ENCODE data around the gene DQX1. TPM values are rescaled to one million over a fixed set of nuclear protein-coding genes. Genes with fewer than 3 reads are reported as not detected.
"Not testable (repeated sequence)": the region's sequence is repeated elsewhere in the genome, so short reads cannot be mapped to it uniquely, and the experiment has no call there.

Gene DQX1, protein sequence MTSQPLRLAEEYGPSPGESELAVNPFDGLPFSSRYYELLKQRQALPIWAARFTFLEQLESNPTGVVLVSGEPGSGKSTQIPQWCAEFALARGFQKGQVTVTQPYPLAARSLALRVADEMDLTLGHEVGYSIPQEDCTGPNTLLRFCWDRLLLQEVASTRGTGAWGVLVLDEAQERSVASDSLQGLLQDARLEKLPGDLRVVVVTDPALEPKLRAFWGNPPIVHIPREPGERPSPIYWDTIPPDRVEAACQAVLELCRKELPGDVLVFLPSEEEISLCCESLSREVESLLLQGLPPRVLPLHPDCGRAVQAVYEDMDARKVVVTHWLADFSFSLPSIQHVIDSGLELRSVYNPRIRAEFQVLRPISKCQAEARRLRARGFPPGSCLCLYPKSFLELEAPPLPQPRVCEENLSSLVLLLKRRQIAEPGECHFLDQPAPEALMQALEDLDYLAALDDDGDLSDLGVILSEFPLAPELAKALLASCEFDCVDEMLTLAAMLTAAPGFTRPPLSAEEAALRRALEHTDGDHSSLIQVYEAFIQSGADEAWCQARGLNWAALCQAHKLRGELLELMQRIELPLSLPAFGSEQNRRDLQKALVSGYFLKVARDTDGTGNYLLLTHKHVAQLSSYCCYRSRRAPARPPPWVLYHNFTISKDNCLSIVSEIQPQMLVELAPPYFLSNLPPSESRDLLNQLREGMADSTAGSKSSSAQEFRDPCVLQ
- not detected for total RNA-seq
- long read RNA-seq, result 0 reads

DNA sequence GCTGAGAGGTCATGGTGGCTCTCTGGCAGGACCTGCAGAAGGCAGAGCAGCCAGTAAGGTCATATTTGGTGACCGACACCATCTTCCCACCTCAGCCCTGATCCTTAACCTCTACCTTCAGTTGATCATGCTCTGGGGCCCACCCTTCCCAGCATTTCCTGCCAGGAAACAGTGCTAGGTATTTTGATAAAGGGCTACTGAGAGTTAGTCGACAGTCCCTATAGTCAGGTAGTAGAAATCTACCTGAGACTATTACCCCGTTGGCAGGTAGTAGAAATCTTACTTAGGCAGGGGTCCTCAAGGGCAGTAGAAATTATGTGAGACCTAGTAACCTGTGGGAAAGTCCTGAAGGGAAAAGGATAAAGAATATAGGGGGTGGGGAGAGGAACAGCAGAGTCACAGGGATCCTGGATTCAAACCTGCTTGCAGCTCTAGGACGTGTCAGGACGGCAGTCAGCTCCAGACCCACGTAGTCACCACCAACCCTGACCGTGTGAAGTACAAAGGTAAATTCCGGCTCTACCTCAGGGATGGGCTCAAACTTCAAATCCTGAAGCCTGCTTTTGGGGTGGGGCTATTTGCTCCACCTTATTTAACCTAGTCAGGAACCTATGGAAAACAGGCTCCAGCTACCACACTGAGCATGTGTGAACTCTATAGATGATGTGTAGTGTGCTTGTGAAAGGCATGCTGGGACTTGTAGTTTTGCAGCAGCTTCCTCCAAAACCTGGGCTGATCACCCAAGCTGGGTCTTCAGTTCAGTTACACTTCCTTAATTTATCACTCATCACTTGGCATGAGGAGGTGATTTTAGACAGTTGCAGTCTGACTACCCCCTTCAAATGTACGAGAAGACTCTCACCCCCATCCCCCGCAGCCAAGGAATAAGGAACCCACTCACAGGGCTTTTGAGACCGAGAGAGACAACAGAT, at the start of gene DQX1:
DQX1 (minus strand) TSS at position 515 of the 932 bp plus-strand sequence; CDS start at position 13, 502 bp downstream.
- no peak for ATAC-seq
- DNase-seq (ENCODE audit: missing footprints), result no peak
- intact Hi-C loops (cut with DNase I), result no loop called here

DNA sequence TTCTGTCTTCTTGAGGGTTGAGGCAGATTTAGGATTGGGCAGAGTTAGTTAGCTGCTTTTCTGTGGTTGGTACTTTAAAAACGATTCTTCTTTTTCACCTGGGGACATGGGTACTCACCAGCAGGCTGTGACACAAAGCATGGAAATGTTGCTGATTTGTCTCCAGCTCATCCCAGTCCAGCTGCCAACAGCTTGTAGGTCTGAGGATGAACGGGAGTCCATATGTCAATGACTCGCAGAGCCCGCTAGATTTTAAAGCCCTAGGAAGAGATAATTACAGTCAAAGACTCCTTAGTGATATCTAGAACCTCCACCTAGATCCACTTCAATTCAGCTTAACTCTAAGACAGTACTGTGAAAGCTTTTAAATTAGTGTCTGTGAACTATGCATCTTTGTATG, 49.3 kb upstream of the DQX1 start:
- no peak for ATAC-seq
- DNase-seq (ENCODE audit: missing footprints), result no peak
- intact Hi-C loops (cut with DNase I), result no loop called here

DNA sequence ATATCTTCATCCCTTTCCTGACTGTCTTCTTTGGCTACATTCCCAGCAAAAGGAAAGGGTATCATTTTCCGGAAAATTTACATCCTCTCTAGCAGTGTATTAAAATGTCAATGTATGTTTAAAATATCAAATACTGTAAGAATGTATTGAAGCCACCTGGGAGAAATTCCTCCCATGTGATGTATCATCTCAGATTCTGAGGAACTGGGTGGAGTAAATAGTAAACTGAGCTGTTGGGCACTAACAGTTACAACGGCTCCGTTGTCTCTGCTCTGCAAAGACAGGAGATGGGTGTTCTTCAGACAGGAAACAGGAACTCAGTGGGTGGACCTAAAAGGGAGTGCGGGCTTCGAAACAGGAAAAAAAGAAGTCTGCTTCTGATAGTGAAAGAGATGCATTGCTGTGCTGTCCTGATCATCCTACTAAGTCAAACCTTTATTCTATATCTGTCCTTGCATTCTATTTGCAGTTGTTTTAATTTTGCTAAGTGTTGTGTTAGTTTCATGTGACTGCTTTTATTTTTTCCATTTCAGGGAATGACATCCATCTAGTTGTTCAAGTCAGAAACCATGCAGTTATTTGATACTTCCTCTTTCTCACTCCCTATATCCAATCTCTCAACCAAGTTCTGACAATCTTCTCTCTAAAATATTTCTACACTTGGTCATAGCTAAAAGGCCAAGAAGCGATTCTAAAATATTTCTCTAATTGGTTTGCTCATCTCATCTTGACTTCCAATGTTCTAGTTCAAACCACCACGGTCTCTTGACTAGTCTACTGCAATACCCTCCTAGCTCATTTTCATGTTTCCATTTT, 47.9 kb upstream of the DQX1 start:
- DNase-seq (ENCODE audit: missing footprints), result no peak
- intact Hi-C loops (cut with DNase I), result no loop called here
- ATAC-seq, result no peak

GRCh38 chr2:74572178-74572925, 46.3 kb upstream of the DQX1 start:
- intact Hi-C loops (cut with DNase I), result no loop called here
- DNase-seq (ENCODE audit: missing footprints) (no peak), ATAC-seq (no peak)

DNA sequence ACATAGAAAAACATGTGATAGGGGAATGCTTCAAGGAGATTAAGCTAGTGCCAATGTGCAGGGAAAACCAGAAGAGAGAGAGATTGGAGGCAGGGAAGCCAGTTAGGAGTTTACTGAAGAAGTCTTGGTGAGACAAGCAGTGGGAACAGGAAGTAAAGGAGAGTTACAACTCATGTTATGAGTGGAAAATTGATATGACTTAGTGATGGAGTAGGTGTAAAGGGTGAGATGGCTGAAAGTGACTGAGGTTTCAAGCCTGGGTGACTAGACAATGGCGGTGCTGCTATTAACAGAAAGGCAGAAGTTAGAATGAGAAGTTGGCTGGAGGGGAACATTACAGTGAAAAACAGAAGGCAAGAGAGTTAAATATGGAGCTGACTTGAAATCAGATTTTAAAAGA, 45.0 kb upstream of the DQX1 start:
- ATAC-seq (no peak), DNase-seq (ENCODE audit: missing footprints) (no peak)
- intact Hi-C loops (cut with DNase I), result no loop called here

- ATAC-seq, result no peak
- no peak for DNase-seq (ENCODE audit: missing footprints)
- intact Hi-C loops (cut with DNase I), result no loop called here
Observed at GRCh38 chr2:74569686-74570085, 43.7 kb upstream of the DQX1 start.

- DNase-seq (ENCODE audit: missing footprints), result no peak
- ATAC-seq, result no peak
- intact Hi-C loops (cut with DNase I), result no loop called here
Observed at GRCh38 chr2:74567881-74568280, 41.9 kb upstream of the DQX1 start.

- no peak for DNase-seq (ENCODE audit: missing footprints)
- intact Hi-C loops (cut with DNase I), result no loop called here
- ATAC-seq, result no peak
Observed at GRCh38 chr2:74566754-74567085, 40.7 kb upstream of the DQX1 start.

- DNase-seq (ENCODE audit: missing footprints), result no peak
- intact Hi-C loops (cut with DNase I), result no loop called here
- ATAC-seq, result no peak
Observed at GRCh38 chr2:74566076-74566753, 40.2 kb upstream of the DQX1 start.

GRCh38 chr2:74564222-74564621, 38.2 kb upstream of the DQX1 start:
- intact Hi-C loops (cut with DNase I), result no loop called here
- no peak for ATAC-seq

GRCh38 chr2:74562126-74562775, 36.2 kb upstream of the DQX1 start:
- intact Hi-C loops (cut with DNase I), result no loop called here
- ATAC-seq (no peak), DNase-seq (ENCODE audit: missing footprints) (no peak)

More at GRCh38 chr2:74564222-74564621, 38.2 kb upstream of the DQX1 start:
- no peak for DNase-seq (ENCODE audit: missing footprints)

- intact Hi-C loops (cut with DNase I); ATAC-seq; DNase-seq (ENCODE audit: missing footprints): not testable (repeated sequence)
Observed at GRCh38 chr2:74561022-74561421, 35.0 kb upstream of the DQX1 start.

- DNase-seq (ENCODE audit: missing footprints), result no peak
- intact Hi-C loops (cut with DNase I), result no loop called here
- no peak for ATAC-seq
Observed at GRCh38 chr2:74560591-74560990, 34.6 kb upstream of the DQX1 start.

GRCh38 chr2:74559912-74560311, 33.9 kb upstream of the DQX1 start:
- DNase-seq (ENCODE audit: missing footprints) (no peak), ATAC-seq (no peak)
- intact Hi-C loops (cut with DNase I), result no loop called here

DNA sequence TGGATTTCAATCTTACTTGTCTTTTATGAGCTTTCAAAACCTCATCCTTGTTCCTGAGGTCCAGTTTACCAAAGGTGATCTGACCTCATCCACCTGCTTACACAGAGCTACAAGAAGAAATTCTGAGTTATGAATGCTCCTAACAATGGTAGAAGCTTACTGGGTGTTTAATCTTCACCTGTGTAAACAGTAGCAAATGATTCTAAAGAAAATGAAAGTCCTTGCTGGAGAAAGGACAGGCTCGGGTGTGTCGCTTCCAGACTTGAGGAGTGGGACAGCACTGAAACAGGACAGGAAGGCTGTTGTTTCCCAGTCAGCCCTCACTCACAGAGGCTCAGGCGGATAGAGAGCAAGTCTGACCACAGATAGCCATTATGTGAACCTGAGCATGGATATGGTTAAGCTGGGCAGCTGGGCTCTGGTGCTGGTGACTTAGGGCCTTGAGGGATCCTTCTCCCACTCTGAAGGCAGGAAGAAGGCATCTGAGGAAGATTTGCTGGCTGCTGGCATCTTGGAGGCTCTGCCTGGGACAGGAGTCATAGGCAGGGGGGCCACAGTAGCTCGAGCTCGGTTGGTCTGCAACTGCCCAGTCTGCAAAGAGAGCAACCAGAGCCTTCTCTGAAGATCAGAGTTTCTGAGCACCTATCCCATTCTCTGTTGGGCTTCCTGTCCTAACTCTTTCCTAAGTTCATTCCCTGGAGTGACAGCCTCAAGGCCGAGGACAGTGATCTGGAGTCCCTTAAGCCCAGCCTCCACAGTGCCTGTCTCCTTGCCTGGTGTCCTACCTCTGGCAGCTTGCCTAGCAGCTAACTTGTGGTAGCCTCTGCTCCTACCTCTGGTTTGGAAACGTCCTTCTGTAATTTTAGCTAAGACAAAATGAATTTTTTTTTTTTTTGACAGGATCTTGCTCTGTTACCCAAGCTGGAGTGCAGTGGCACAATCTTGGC, 32.5 kb upstream of the DQX1 start:
- DNase-seq (ENCODE audit: missing footprints) (no peak), ATAC-seq (no peak)
- intact Hi-C loops (cut with DNase I), result no loop called here
